LNCAP (cell line): Measurements from ENCODE around the gene PCK1.

Experiments
- TF ChIP-seq, protein P1 (sequence below): fragments of 450-650 bp; IDR thresholded peaks from 2 replicates; pipeline ENCODE4 v1.5.1; 2017; ENCODE audit warnings: mild to moderate bottlenecking

PCK1 gene

DNA sequence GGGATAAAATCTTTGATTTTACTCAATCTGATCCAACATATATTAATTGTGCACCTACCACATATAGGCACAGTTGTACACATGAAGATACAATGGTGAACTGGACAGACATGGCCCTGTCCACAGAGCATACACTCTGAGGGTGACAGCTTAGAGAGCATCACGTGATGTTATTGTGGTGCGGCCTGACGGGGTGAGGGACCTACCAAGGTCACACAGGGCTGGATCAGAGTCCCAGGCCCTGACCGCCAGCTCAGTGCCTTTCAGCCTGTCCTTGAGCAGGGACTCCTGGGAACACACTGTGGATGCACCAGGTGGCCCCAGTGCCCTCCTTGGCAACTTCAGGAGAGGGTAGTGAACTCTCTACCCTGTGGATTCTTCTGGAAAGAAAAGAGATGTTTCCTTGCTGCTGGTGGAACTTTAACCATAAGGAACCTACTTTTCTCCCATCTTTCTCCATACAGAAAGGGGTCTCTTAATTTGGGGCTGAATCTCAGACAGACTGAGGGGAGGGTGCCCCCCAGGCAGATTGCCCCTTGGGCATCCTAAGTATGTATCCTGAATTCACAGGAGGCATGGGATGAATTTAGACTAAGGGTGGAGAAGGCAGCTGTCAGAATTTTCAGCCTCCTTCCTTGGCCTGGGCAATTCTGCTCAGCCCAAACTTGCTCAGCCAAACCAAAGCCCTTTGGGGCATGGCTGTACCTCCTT is 26.5 kb downstream of the PCK1 start:
- TF ChIP-seq, protein P1, sequence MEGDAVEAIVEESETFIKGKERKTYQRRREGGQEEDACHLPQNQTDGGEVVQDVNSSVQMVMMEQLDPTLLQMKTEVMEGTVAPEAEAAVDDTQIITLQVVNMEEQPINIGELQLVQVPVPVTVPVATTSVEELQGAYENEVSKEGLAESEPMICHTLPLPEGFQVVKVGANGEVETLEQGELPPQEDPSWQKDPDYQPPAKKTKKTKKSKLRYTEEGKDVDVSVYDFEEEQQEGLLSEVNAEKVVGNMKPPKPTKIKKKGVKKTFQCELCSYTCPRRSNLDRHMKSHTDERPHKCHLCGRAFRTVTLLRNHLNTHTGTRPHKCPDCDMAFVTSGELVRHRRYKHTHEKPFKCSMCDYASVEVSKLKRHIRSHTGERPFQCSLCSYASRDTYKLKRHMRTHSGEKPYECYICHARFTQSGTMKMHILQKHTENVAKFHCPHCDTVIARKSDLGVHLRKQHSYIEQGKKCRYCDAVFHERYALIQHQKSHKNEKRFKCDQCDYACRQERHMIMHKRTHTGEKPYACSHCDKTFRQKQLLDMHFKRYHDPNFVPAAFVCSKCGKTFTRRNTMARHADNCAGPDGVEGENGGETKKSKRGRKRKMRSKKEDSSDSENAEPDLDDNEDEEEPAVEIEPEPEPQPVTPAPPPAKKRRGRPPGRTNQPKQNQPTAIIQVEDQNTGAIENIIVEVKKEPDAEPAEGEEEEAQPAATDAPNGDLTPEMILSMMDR, result no peak

GRCh38 chr20:57587989-57588377 is 27.1 kb downstream of the PCK1 start:
- TF ChIP-seq, protein P1, result no peak

- TF ChIP-seq, protein P1, result no peak
Measured at GRCh38 chr20:57588596-57588995, 27.7 kb downstream of the PCK1 start.

GRCh38 chr20:57589123-57589727 is 28.3 kb downstream of the PCK1 start:
- TF ChIP-seq, protein P1, result no peak

- TF ChIP-seq, protein P1, result no peak
Measured at GRCh38 chr20:57589728-57590484, 29.0 kb downstream of the PCK1 start.

- TF ChIP-seq, protein P1, result no peak
Measured at GRCh38 chr20:57590485-57591288, 29.8 kb downstream of the PCK1 start.
